Measurements from ENCODE around the gene AGBL5.

The AGBL5 gene

GRCh38 chr2:27081984-27082772 lies 30.7 kb downstream of the AGBL5 start:
- Histone ChIP-seq H3K9me3 (ENCODE audit: control insufficient read depth, insufficient read depth, low read depth, low read length) (no peaks in the 10 kb centered on the region), H3K27ac (ENCODE audit: extremely low read depth, low read depth, low read length) (peak overlapping the region; percentile 57), H3K36me3 (ENCODE audit: control insufficient read depth in 2 of 2, insufficient read depth in 1 of 2, low read length in 2 of 2) (no peaks in the 10 kb centered on the region), H3K4me3 (ENCODE audit: low read depth, low read length) (no peak overlapping the region), H3K4me1 (ENCODE audit: control insufficient read depth, insufficient read depth, low read length) (peaks cover 8% of the 10 kb centered on the region)
- ChIA-PET POLR2A (interaction anchor here (1.0 to 4.1 kb wide), 4 partner anchors 10 to 32 kb away, joined by 4 to 45 read pairs (median 14); partner anchors contain the start of genes AGBL5 and OST4), CTCF (interaction anchor here (0.6 to 1.5 kb wide), 5 partner anchors 13 to 236 kb away, joined by 3 to 8 read pairs (median 3); no protein-coding TSS in a partner anchor)
- TF ChIP-seq PRDM2 (tag by site-specific recombination; IDR thresholded peaks at IDR 0.05; ENCODE audit: borderline replicate concordance) (no peak), ZFHX2 (tag by site-specific recombination; conservative IDR thresholded peaks at IDR 0.05) (peak; percentile 33), ZBTB17 (tag by site-specific recombination; IDR thresholded peaks at IDR 0.05) (no peak)

GRCh38 chr2:27082773-27083409 lies 31.4 kb downstream of the AGBL5 start:
- POLR2A ChIA-PET, result interaction anchor here (1.2 to 4.1 kb wide), 3 partner anchors 11 to 32 kb away, joined by 6 to 45 read pairs (median 23); partner anchors contain the start of genes AGBL5 and OST4
- Histone ChIP-seq H3K36me3 (ENCODE audit: control insufficient read depth in 2 of 2, insufficient read depth in 1 of 2, low read length in 2 of 2) (no peaks in the 10 kb centered on the region), H3K4me1 (ENCODE audit: control insufficient read depth, insufficient read depth, low read length) (peaks cover 8% of the 10 kb centered on the region), H3K9me3 (ENCODE audit: control insufficient read depth, insufficient read depth, low read depth, low read length) (no peaks in the 10 kb centered on the region), H3K4me3 (ENCODE audit: low read depth, low read length) (no peak overlapping the region), H3K27ac (ENCODE audit: extremely low read depth, low read depth, low read length) (no peak overlapping the region)
- CTCF ChIA-PET, result interaction anchor here (1.4 kb wide), 1 partner anchor 237 kb away, joined by 8 read pairs; no protein-coding TSS in a partner anchor
- 0 out of 2 replicates have a peak, but pooled peaks have one; percentile 1 for TF ChIP-seq ZFHX2 (tag by site-specific recombination; conservative IDR thresholded peaks at IDR 0.05)
- no peak for TF ChIP-seq ZNF433 (tag by site-specific recombination; IDR thresholded peaks at IDR 0.05; ENCODE audit: low read depth)
- TF ChIP-seq, protein P1, sequence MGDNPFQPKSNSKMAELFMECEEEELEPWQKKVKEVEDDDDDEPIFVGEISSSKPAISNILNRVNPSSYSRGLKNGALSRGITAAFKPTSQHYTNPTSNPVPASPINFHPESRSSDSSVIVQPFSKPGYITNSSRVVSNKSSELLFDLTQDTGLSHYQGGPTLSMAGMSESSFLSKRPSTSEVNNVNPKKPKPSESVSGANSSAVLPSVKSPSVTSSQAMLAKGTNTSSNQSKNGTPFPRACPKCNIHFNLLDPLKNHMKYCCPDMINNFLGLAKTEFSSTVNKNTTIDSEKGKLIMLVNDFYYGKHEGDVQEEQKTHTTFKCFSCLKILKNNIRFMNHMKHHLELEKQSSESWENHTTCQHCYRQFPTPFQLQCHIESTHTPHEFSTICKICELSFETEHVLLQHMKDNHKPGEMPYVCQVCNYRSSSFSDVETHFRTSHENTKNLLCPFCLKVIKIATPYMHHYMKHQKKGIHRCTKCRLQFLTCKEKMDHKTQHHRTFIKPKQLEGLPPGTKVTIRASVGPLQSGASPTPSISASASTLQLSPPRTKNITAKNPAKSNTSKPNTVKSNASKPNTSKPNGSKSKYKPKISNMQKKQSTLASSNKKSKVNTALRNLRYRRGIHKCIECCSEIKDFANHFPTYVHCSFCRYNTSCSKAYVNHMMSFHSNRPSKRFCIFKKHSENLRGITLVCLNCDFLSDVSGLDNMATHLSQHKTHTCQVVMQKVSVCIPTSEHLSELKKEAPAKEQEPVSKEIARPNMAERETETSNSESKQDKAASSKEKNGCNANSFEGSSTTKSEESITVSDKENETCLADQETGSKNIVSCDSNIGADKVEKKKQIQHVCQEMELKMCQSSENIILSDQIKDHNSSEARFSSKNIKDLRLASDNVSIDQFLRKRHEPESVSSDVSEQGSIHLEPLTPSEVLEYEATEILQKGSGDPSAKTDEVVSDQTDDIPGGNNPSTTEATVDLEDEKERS (tag by site-specific recombination; IDR thresholded peaks at IDR 0.05), result no peak
- TF ChIP-seq KLF8 (tag by site-specific recombination; IDR thresholded peaks at IDR 0.05), result no peak

GRCh38 chr2:27083410-27084296 lies 32.2 kb downstream of the AGBL5 start:
- Histone ChIP-seq H3K4me1 (ENCODE audit: control insufficient read depth, insufficient read depth, low read length) (peaks cover 8% of the 10 kb centered on the region), H3K9me3 (ENCODE audit: control insufficient read depth, insufficient read depth, low read depth, low read length) (no peaks in the 10 kb centered on the region), H3K4me3 (ENCODE audit: low read depth, low read length) (no peak overlapping the region), H3K36me3 (ENCODE audit: control insufficient read depth in 2 of 2, insufficient read depth in 1 of 2, low read length in 2 of 2) (no peaks in the 10 kb centered on the region), H3K27ac (ENCODE audit: extremely low read depth, low read depth, low read length) (no peak overlapping the region)
- ChIA-PET POLR2A (interaction anchor here (0.6 to 4.1 kb wide), 5 partner anchors 11 to 152 kb away, joined by 4 to 45 read pairs (median 7); partner anchors contain the start of genes AGBL5 and OST4), CTCF (interaction anchor here (0.6 to 2.9 kb wide), 5 partner anchors 11 to 286 kb away, joined by 3 to 11 read pairs (median 4); no protein-coding TSS in a partner anchor)
- TF ChIP-seq ZSCAN18 (tag by site-specific recombination; IDR thresholded peaks at IDR 0.05) (no peak), ELK4 (IDR thresholded peaks at IDR 0.05; ENCODE audit: borderline replicate concordance, low read depth, low read length) (no peak), SCRT2 (tag by site-specific recombination; IDR thresholded peaks at IDR 0.05) (0 out of 2 replicates have a peak, but pooled peaks have one; percentile 11), ZSCAN30 (tag by site-specific recombination; IDR thresholded peaks at IDR 0.05) (no peak)
- TF ChIP-seq, protein P2, sequence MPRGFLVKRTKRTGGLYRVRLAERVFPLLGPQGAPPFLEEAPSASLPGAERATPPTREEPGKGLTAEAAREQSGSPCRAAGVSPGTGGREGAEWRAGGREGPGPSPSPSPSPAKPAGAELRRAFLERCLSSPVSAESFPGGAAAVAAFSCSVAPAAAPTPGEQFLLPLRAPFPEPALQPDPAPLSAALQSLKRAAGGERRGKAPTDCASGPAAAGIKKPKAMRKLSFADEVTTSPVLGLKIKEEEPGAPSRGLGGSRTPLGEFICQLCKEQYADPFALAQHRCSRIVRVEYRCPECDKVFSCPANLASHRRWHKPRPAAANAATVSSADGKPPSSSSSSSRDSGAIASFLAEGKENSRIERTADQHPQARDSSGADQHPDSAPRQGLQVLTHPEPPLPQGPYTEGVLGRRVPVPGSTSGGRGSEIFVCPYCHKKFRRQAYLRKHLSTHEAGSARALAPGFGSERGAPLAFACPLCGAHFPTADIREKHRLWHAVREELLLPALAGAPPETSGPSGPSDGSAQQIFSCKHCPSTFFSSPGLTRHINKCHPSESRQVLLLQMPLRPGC (tag by site-specific recombination; IDR thresholded peaks at IDR 0.05), result no peak

All from HEK293 (cell line).